GM11168 (cell line): ENCODE results near the gene HIVEP3.

Experiments used
- in situ Hi-C: fragments of 300-500 bp; cut with MboI; formaldehyde crosslinking; loops from one replicate; pipeline ENCODE4 v1.12.0; 2022; ENCODE audit warnings: low sequenced_read_pairs; ENCODE audit not compliant: unreplicated experiment

Gene HIVEP3

GRCh38 chr1:41490911-41491310 is 427.8 kb downstream of the HIVEP3 start:
- in situ Hi-C loops: no loop called here

- in situ Hi-C loops: no loop called here
Measured at GRCh38 chr1:41489561-41489960, 429.2 kb downstream of the HIVEP3 start.

- in situ Hi-C loops: no loop called here
Measured at GRCh38 chr1:41488040-41488951, 430.4 kb downstream of the HIVEP3 start.

- in situ Hi-C loops: no loop called here
Measured at GRCh38 chr1:41487126-41488039, 431.3 kb downstream of the HIVEP3 start.

- in situ Hi-C loops: no loop called here
Measured at GRCh38 chr1:41486371-41487125, 432.2 kb downstream of the HIVEP3 start.

GRCh38 chr1:41486053-41486370 is 432.7 kb downstream of the HIVEP3 start:
- in situ Hi-C loops: no loop called here

- in situ Hi-C loops: no loop called here
Measured at GRCh38 chr1:41485605-41486004, 433.1 kb downstream of the HIVEP3 start.

- in situ Hi-C loops: no loop called here
Measured at GRCh38 chr1:41484402-41485241, 434.1 kb downstream of the HIVEP3 start, which contains the start of gene EDN2. Gene EDN2 (minus strand): TSS chr1:41484683. CDS start chr1:41484601, 82 bp downstream.

- in situ Hi-C loops: no loop called here
Measured at GRCh38 chr1:41483960-41484401, 434.7 kb downstream of the HIVEP3 start.

GRCh38 chr1:41483001-41483850 is 435.5 kb downstream of the HIVEP3 start:
- in situ Hi-C loops: no loop called here

GRCh38 chr1:41482001-41482765 is 436.5 kb downstream of the HIVEP3 start:
- in situ Hi-C loops: no loop called here

- in situ Hi-C loops: no loop called here
Measured at GRCh38 chr1:41481109-41481775, 437.5 kb downstream of the HIVEP3 start.

- in situ Hi-C loops: no loop called here
Measured at GRCh38 chr1:41480204-41481108, 438.3 kb downstream of the HIVEP3 start.

- in situ Hi-C loops: no loop called here
Measured at GRCh38 chr1:41479808-41480160, 438.9 kb downstream of the HIVEP3 start.

GRCh38 chr1:41479000-41479807 is 439.5 kb downstream of the HIVEP3 start:
- in situ Hi-C loops: no loop called here
